ENCODE data around the gene TRIP12. TPM values are rescaled to one million over a fixed set of nuclear protein-coding genes. Genes with fewer than 3 reads are reported as not detected.

TRIP12 gene
- total and polyA plus RNA-seq, 2 of the 13 experiments (the other 11 are each of a cell fraction or from before 2014, with no cell fraction given), result 72.1 to 153 TPM

- TF ChIP-seq ZNF414 (CRISPR knock-in tag; IDR thresholded peaks at IDR 0.05), result peak; percentile 44; the same call in 1 of the 2 replicates
- TF ChIP-seq JDP2 (CRISPR knock-in tag; IDR thresholded peaks at IDR 0.05; ENCODE audit: borderline replicate concordance), result no peak
- TF ChIP-seq PRDM15 (CRISPR knock-in tag; IDR thresholded peaks at IDR 0.05), result peak; percentile 96
- 0 out of 2 replicates have a peak, but pooled peaks have one; percentile 36 for TF ChIP-seq MTF1 (CRISPR knock-in tag; IDR thresholded peaks at IDR 0.05)
- no peak for TF ChIP-seq ZNF530 (CRISPR knock-in tag; IDR thresholded peaks at IDR 0.05; ENCODE audit: low read depth)
- no peak for TF ChIP-seq SKIL (CRISPR knock-in tag; IDR thresholded peaks at IDR 0.05; ENCODE audit: borderline replicate concordance)
- TF ChIP-seq STAT5B (CRISPR knock-in tag; IDR thresholded peaks at IDR 0.05), result no peak
- TF ChIP-seq NR2F6 (IDR thresholded peaks at IDR 0.05), result no peak
- TF ChIP-seq NR2F6 (CRISPR knock-in tag; IDR thresholded peaks at IDR 0.05), result no peak
- TF ChIP-seq ZNF816 (CRISPR knock-in tag; IDR thresholded peaks at IDR 0.05; ENCODE audit: borderline replicate concordance), result peak; percentile 76; the same call in 1 of the 2 replicates
- TF ChIP-seq ZNF691 (CRISPR knock-in tag; IDR thresholded peaks at IDR 0.05; ENCODE audit: borderline replicate concordance, low read depth), result no peak
- peak; percentile 86 for TF ChIP-seq MXD1 (CRISPR knock-in tag; IDR thresholded peaks at IDR 0.05)
- TF ChIP-seq NFAT5 (CRISPR knock-in tag; IDR thresholded peaks at IDR 0.05), result peak; percentile 80; the same call in 1 of the 2 replicates
- TF ChIP-seq ZNF180 (CRISPR knock-in tag; IDR thresholded peaks at IDR 0.05; ENCODE audit: borderline replicate concordance, low read depth), result no peak
Observed at GRCh38 chr2:229922449-229923386, 909 bp upstream of the TRIP12 start, which contains the start of gene FBXO36 (continued).
